K562 (cell line): ENCODE measurements around the gene NPAS3. TPM values are rescaled to one million over a fixed set of nuclear protein-coding genes. Genes with fewer than 3 reads are reported as not detected.

Source experiments
- ATAC-seq: fragments of 200-7000 bp; cut with Tn5 transposase; 3 replicates; pipeline ENCODE4 v1.9.1; 2020; ENCODE audit warnings: moderate library complexity
- BruUV-seq: library from RNA; stranded (reverse); fragments of 400-500 nt; replicated peaks from 2 replicates; lab custom pipeline; 2021; lab: Mats Ljungman, UMichigan
- CTCF ChIA-PET: fragments of 300-600 bp; formaldehyde crosslinking; extraction: SDS; loops from one replicate; lab custom pipeline; 2021; ENCODE audit warnings: low intra/inter-chr PET ratio; lab: Yijun Ruan, JAX
- POLR2A ChIA-PET: fragments of 300-600, 350-650 bp; sonication (Branson Sonifier 250); formaldehyde crosslinking; extraction: SDS; loops from one replicate; lab custom pipeline; 2021; ENCODE audit warnings: antibody characterized with exemption, inconsistent platforms; lab: Yijun Ruan, JAX
- DNase-seq, 4 experiments: peaks; one replicate each; pipeline versions ENCODE4 v3.0.0 to v3.0.0-alpha.2; 2011 to 2018; ENCODE audit warnings: low spot score in 3 of 4, mixed read lengths in 3 of 4; ENCODE audit errors: extremely low read depth in 1 of 4
- FAIRE-seq: peaks from 2 replicates; lab custom pipeline; 2011; peaks lifted over from hg19 to GRCh38; lab: Jason Lieb, UNC
- H2AFZ ChIP-seq: 2 replicates; pipeline ENCODE4 v1.6.0; 2011; ENCODE audit warnings: low read depth, low read length, control low read depth, inconsistent platforms
- H3K27ac ChIP-seq: fragments of 200-600 bp; 3 replicates; pipeline ENCODE4 v1.8.0; 2011; ENCODE audit warnings: low read depth, mild to moderate bottlenecking, control low read depth, inconsistent platforms, low read length, moderate library complexity, mixed read lengths; ENCODE audit errors: extremely low read depth
- H3K27me3 ChIP-seq, 2 experiments: fragments of 300-600 bp in 1 of 2; 2 replicates in 1 of 2; 3 replicates in 1 of 2; pipeline versions ENCODE4 v1.6.0 to v1.8.0; 2011; ENCODE audit warnings: inconsistent platforms in 2 of 2, low read length in 2 of 2, mild to moderate bottlenecking in 1 of 2, mixed read lengths in 1 of 2, moderate library complexity in 1 of 2; ENCODE audit not compliant: control insufficient read depth in 2 of 2, insufficient read depth in 2 of 2
- H3K36me3 ChIP-seq: fragments of 300-600 bp; 3 replicates; pipeline ENCODE4 v1.8.0; 2011; ENCODE audit warnings: mild to moderate bottlenecking, low read length, inconsistent platforms; ENCODE audit not compliant: control insufficient read depth, insufficient read depth
- H3K4me1 ChIP-seq, 2 experiments: fragments of 200-600 bp in 1 of 2; replicated peaks in 1 of 2; 2 replicates in 1 of 2; 3 replicates in 1 of 2; pipeline versions ENCODE4 v1.5.1 to v1.8.0; 2011; ENCODE audit warnings: inconsistent platforms in 2 of 2, low read length in 2 of 2, mild to moderate bottlenecking in 1 of 2, mixed read lengths in 1 of 2, moderate library complexity in 1 of 2; ENCODE audit not compliant: control insufficient read depth in 2 of 2, insufficient read depth in 2 of 2
- H3K4me2 ChIP-seq: 2 replicates; pipeline ENCODE4 v1.6.1; 2011; ENCODE audit warnings: low read length, control low read depth, inconsistent platforms, mixed read lengths; ENCODE audit not compliant: insufficient read depth
- H3K4me3 ChIP-seq: fragments of 200-600 bp; sonication (generic), shearing (Covaris generic); 2 replicates; pipeline ENCODE4 v1.5.1; 2016; ENCODE audit warnings: control low read depth, inconsistent platforms
- H3K79me2 ChIP-seq: fragments of 200-600 bp; 3 replicates; pipeline ENCODE4 v1.8.0; 2011; ENCODE audit warnings: low read length, inconsistent platforms; ENCODE audit not compliant: control insufficient read depth, insufficient read depth
- H3K9ac ChIP-seq, 2 experiments: 2 replicates each; pipeline versions ENCODE4 v1.6.0 to v1.6.1; 2011; ENCODE audit warnings: low read depth in 2 of 2, low read length in 2 of 2, control low read depth in 1 of 2, inconsistent platforms in 1 of 2, mild to moderate bottlenecking in 1 of 2, mixed read lengths in 1 of 2; ENCODE audit not compliant: insufficient read depth in 1 of 2
- H3K9me1 ChIP-seq: one replicate; pipeline ENCODE4 v1.6.0; 2011; ENCODE audit warnings: inconsistent platforms, mild to moderate bottlenecking, low read length, moderate library complexity; ENCODE audit not compliant: control insufficient read depth, insufficient read depth
- H3K9me3 ChIP-seq: replicated peaks from 2 replicates; pipeline ENCODE4 v1.5.1; 2011; ENCODE audit warnings: low read depth, low read length, inconsistent platforms; ENCODE audit not compliant: control insufficient read depth, insufficient read depth
- H4K20me1 ChIP-seq: replicated peaks from 2 replicates; pipeline ENCODE4 v1.6.1; 2011; ENCODE audit warnings: low read length, inconsistent platforms, mixed read lengths; ENCODE audit not compliant: control insufficient read depth, insufficient read depth
- ELF1 ChIP-seq: fragments of 200-800 bp; sonication (Bioruptor generic); IDR thresholded peaks from 2 replicates; pipeline ENCODE4 v1.6.1; 2016; ENCODE audit warnings: missing genetic modification characterization, missing compliant biosample characterization
- IRF2 ChIP-seq: sonication (generic); formaldehyde crosslinking; IDR thresholded peaks from 2 replicates; pipeline ENCODE4 v1.8.1; 2022; ENCODE audit warnings: mild to moderate bottlenecking, missing genetic modification reagents
- MEF2A ChIP-seq: IDR thresholded peaks from 2 replicates; pipeline ENCODE4 v1.6.1; 2011; ENCODE audit warnings: low read depth, mild to moderate bottlenecking, low read length, moderate library complexity; ENCODE audit not compliant: control insufficient read depth
- PTRF ChIP-seq: fragments of 450-650 bp; IDR thresholded peaks from 2 replicates; pipeline ENCODE4 v1.6.1; 2016; ENCODE audit warnings: mild to moderate bottlenecking, missing genetic modification characterization, missing compliant biosample characterization
- SNAPC5 ChIP-seq: fragments of 250-450 bp; sonication (Bioruptor Pico); IDR thresholded peaks from 2 replicates; pipeline ENCODE4 v1.8.0; 2021; ENCODE audit warnings: moderate library complexity, mild to moderate bottlenecking, inconsistent platforms
- TCF7L2 ChIP-seq: fragments of 150-350 bp; IDR thresholded peaks from 2 replicates; pipeline ENCODE4 v1.6.1; 2016; ENCODE audit warnings: low read depth, mild to moderate bottlenecking, low read length, moderate library complexity
- ZBTB43 ChIP-seq: sonication (generic); formaldehyde crosslinking; IDR thresholded peaks from 2 replicates; pipeline ENCODE4 v1.8.0; 2023; ENCODE audit warnings: mild to moderate bottlenecking, missing genetic modification reagents
- ZNF347 ChIP-seq: fragments of 450-650 bp; formaldehyde crosslinking; IDR thresholded peaks from 2 replicates; pipeline ENCODE4 v1.4.0; 2020; ENCODE audit warnings: low read depth, mild to moderate bottlenecking, moderate library complexity
- WGBS: fragments of 100-300 bp; shearing (Covaris generic); methylation state at CpG from one replicate; pipeline ENCODE4 v1.1.6; 2016; ENCODE audit warnings: low coverage, mixed read lengths; ENCODE audit not compliant: insufficient coverage; ENCODE audit errors: missing lambda C conversion rate; 5-methylcytosine and 5-hydroxymethylcytosine counted together
- in situ Hi-C: fragments of 300-500 bp; cut with MboI; formaldehyde crosslinking; loops from 4 replicates; pipeline ENCODE4 v1.15.0; 2018; ENCODE audit warnings: inconsistent platforms, mixed read lengths
- intact Hi-C: fragments of 100-400 bp; cut with micrococcal nuclease; formaldehyde crosslinking; loops from 2 replicates; pipeline ENCODE4 v1.14.2; 2022
- polyA plus RNA-seq, 8 experiments: library from polyadenylated mRNA; depleted of rRNA in 4 of 8; stranded (reverse) in 5 of 8; unstranded in 3 of 8; fragments of >200 nt; fragmentation: Nextera tagmentation in 2 of 8; fragmentation: Illumina TruSeq in 1 of 8; extraction: Ambion mirVana in 2 of 8; extraction: Trizol in 1 of 8; gene quantifications; 2 replicates each; pipeline versions ENCODE4 v1.2.1 to v1.2.3, GENCODE V29; 2011 to 2014; ENCODE audit warnings: inconsistent platforms in 1 of 8, missing spikeins in 1 of 8
- total RNA-seq, 7 experiments: library from RNA; depleted of rRNA in 6 of 7; stranded (reverse); fragments of >200 nt in 6 of 7; fragmentation: Illumina TruSeq in 2 of 7; extraction: Trizol in 2 of 7; gene quantifications; 2 replicates each; pipeline versions ENCODE4 v1.2.1 to v1.2.3, GENCODE V29; 2011 to 2021; ENCODE audit warnings: low replicate concordance in 1 of 7

NPAS3 gene
- total and polyA plus RNA-seq, 9 of the 15 experiments (the other 6 are each of a cell fraction or from before 2014, with no cell fraction given): 0.04 TPM; not detected in 8

- CTCF ChIA-PET: no interaction called here
- BruUV-seq: no TSS peak
- POLR2A ChIA-PET: no interaction called here
- H3K4me3 ChIP-seq: no peak overlapping the region
- H3K9me1 ChIP-seq: no peaks in the 10 kb centered on the region
- H2AFZ ChIP-seq: no peak overlapping the region
- no peaks in the 10 kb centered on the region for H3K9me3 ChIP-seq
- H3K27me3 ChIP-seq: no peaks in the 10 kb centered on the region
- TF ChIP-seq IRF2 (no peak), ELF1 (no peak), PTRF (tag) (no peak), ZBTB43 (no peak), MEF2A (no peak), TCF7L2 (no peak), ZNF347 (CRISPR knock-in tag) (no peak), SNAPC5 (CRISPR knock-in tag) (no peak)
- no peaks in the 10 kb centered on the region for H3K79me2 ChIP-seq
- FAIRE-seq (no peak), DNase-seq (no peak), ATAC-seq (no peak)
- H4K20me1 ChIP-seq: no peaks in the 10 kb centered on the region
- H3K4me1 ChIP-seq: no peaks in the 10 kb centered on the region
- intact Hi-C loops (no loop called here), in situ Hi-C loops (no loop called here)
- H3K27ac ChIP-seq: no peak overlapping the region
- no peaks in the 10 kb centered on the region for H3K36me3 ChIP-seq
- H3K4me2 ChIP-seq: no peak overlapping the region
- WGBS: 0% methylated on average over 3 of the region's 3 CpGs
- no peak overlapping the region for H3K9ac ChIP-seq
Measured at GRCh38 chr14:33532553-33532952, 593.9 kb downstream of the NPAS3 start.
